Stimulated activated CD8-positive, alpha-beta memory T cell treated with anti-CD3 and anti-CD28 coated beads, Interleukin-4, amount 100 ng/mL, for 48 hours (primary cell): ENCODE measurements around the gene ATP2B1.

Experiments used
- DNase-seq: peaks from one replicate; pipeline ENCODE4 v3.0.0-alpha.2; 2020

ATP2B1 gene

DNA sequence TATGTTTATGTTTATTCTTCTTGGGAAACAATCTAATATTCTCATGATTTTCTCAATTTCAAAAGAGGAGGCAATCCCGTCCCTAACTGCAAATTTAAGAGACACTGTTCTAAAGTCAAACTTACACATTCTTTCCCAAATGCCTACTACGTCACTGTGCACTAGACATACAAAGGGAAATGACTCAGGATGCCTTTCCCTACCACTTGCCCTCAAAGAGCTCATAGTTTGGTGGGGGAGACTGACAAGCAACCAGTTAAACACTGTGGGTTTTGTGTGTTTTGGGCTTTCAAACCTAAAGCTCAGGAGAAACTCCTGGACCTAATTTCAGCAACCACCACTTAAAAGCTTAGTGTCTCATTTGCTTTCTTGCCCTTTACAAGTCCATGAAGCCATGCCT lies 58.4 kb downstream of the ATP2B1 start:
- DNase-seq: no peak

DNA sequence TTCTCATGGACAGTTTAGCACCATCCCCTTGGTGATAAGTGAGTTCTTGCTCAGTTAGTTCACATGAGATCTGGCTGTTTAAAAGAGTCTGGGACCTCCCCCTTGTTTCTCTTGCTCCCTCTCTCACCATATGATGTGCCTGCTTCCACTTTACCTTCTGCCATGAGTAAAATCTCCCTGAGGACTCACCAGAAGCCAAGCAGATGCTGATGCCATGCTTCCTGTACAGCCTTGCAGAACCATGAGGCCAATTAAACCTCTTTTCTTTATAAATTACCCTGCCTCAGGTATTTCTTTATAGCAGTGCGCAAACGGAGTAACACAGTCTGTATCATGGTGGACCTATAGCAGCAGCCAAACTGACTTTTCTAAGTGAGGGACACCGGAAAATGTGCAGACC lies 58.8 kb downstream of the ATP2B1 start:
- no peak for DNase-seq

DNA sequence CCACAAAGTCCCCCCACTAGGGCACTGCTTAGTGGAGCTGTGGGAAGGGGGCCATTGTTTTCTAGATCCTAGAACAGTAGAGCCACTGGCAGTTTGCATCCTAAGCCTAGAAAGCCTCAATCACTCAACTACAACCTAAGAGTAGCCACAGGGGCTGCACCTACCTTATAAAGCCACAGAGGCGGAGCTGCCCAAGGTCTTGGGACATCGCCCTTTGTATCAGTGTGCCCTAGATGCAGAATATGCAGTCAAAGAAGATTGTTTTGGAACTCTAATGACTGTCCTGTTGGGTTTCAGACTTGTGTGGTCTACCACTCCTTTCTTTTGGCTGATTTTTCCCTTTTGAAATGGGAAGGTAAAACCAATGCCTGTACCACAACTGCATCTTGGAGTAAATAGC lies 59.5 kb downstream of the ATP2B1 start:
- DNase-seq: no peak

DNA sequence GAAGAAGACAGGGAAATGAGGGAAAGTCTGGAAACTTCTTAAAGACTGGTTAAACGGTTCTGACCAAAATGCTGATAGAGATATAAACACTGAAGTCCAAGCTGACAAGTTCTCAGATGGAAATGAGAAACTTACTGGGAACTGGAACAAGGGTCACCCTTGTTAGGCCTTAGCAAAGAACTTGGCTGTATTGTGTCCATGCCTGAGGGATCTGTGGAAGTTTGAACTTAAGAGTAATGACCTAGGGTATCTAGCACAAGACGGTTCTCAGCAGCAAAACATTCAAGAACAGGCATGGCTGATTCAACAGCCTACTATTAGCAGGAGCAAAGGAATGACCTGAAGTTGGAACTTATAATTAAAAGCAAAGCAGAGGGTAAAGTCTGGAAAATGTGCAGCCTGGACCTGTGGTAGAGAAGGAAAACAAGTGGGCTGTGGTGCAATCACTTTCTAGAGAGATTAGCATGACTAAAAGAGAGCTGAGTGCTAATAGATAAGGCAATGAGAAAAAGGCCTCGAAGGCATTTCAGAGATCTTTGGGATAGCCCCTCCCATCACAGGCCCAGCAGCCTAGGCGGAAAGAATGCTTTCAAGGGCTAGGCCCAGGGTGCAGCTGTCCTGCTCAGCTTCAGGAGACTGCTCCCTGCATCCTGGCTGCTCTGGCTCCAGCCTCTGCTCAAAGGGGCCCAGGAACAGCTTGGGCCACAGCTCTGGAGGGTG lies 60.3 kb downstream of the ATP2B1 start:
- DNase-seq: no peak

DNA sequence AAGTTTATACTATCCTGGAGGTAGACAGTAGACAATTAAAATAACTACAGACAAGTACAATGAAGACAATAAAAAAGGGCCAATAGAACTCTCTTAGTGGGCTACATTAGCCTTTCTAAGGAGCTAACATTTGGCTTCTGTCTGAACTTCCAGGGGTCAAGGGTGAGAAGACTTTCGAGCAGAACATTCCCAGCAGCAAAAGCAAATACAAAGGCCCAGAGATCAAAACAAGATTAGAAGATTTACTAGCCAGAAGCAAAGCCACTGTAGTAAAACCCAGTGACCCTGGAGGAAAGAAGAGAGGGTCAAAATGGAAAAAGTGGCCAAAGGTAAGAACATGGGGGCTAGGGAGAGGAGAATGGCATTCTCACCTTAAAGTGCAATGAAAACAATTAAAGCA lies 63.2 kb downstream of the ATP2B1 start:
- DNase-seq: no peak

DNA sequence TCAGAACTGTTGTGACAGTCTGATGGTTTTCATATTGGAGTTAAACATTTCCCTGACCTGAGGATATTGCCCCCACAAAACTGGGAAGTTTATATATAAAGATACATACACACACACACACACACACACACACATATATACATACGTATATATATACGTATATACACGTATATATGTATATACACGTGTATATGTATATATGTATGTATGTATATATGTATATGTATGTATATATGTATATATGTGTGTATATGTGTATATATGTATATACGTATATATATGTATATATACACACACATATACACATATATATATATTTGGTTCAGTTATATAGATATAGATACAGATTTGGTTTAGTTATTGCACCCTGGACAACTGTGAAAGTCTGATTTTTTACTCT lies 65.7 kb downstream of the ATP2B1 start:
- no peak for DNase-seq

DNA sequence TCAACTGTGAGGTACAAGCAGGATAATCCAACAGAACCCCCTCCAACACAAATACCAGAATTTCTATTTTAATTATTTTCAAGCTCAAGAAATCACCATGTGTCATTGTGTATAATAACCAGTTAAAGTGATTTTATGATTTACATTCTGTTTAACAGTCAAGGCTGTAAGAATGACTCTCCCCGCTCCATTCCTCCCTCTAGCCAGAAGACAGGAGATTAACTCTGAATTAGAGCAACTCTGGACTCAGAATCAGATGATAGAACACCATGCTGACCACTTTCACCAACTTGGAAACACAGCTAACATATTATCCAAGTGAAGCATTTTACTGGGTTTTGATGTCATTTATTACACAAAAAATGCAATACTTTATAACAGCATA lies 71.9 kb downstream of the ATP2B1 start:
- DNase-seq: no peak

DNA sequence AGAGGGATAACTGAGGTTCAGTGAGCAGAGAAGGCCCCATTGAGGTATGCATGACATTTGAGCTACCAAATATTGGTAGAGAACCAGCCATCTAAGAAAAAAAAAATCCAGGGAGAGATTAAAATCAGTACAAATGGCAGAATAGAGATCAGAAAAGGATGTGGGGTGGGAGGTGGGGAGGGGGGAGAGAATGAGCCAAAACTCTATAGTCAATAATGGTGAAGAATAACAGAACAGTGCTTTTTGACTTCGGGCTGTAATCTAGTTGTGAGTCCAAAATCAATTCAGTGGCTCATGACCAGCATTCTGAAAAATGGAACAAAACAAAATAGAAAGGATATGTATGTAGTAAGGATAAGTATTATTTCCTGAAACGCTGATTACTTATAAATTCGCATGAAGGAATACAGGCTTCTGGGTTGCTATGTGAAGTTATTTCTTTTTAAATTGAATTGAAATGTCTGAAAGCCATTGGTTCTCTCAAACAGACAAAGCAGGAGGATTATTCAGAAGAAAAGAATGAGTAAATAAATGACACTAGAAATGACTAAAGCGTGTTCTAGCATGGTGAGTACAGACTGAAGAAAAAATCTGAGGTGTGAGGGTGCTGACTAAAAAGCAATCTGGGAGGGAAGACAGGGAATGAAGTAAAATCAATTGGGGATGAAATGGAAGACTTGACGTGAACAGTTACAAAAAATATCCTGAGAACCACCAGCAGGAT lies 72.4 kb downstream of the ATP2B1 start:
- DNase-seq: no peak

DNA sequence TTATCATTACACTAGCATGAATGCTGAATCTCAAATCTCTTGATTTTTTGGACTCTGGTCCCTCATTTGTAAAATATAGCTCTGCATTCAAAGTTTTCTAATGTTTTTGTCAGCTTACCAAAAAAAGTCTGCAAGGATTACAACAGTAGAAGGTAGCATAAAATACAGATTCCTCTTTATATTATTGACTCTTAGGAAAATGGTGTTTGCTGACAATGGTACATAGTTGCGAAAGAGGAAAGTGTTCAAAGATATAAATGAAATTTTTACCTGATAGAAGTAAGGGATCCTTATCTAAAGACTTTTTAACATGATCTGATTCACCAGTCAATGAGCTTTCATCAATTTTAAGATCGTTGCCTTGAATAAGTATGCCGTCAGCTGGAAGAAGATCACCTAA lies 74.1 kb downstream of the ATP2B1 start:
- no peak for DNase-seq

DNA sequence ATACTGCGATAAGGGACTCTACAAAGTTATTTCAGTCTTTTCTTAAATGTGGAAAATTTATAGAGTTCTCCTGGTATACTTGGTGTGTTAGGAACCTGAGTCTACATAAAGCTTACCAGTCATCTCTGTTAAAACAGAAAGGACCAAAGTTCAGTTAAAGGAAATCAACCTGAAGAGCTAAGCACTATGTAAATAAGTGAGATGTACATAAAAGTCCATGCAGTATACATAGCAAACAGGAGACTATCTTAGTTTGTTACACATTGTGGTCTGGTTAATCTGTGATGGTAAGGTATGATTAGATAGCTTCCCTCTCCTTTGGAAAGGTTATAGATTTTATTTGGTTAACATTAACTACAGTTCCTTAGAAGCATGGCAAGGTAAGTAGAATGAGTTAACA lies 75.9 kb downstream of the ATP2B1 start:
- no peak for DNase-seq

DNA sequence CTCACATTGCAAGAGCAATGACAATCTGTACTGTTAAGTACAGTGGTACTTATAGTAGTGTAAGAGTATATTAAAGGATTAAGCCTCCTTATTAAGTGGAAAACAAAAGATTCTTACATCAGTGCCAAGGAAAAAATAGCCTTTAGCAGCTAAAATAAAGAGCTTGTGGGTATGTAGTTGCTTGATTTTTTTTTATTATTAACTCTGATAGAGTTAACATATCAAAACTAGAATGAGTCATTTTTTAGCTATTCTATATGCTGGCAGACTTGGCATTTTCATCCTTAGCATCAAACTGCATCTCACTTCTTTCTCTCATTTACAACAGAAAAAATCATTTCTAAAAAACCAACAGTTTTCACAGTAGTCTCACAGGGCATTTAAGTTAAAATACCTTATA lies 86.5 kb downstream of the ATP2B1 start:
- no peak for DNase-seq

DNA sequence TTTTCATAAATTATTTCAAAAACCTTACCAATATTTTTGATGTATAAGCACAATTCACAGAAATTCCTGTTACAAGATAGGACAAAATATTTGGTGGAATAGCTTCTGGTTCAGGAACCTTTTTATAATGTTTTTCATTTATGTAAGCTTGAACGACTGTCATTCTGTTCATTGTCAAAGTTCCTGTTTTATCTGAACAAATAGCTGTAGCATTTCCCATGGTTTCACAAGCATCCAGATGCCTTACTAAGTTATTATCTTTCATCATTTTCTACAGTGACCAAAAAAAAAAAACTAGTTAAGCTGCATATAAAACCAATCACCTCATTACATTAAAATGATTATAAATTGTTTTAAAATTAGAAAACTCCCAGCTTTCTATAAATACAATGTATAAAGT lies 87.1 kb downstream of the ATP2B1 start:
- no peak for DNase-seq

DNA sequence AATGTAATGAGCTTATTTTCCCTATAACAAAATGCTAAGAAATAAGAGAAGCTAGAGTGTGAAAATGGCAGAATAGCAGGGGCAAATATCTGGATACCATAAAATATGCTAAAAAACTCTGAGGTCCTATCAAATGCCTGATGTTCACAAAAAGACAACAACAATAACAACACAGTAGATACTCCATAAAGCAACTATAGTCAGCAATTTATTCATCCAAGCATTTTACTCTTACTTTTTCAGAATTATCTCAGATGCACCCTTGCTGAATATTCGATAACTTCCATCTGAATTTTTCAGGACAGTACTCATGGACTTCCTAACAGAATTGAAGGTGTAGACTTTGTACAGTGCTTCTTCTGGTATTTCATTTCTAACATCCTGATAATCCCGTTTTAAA lies 88.9 kb downstream of the ATP2B1 start:
- DNase-seq: no peak

DNA sequence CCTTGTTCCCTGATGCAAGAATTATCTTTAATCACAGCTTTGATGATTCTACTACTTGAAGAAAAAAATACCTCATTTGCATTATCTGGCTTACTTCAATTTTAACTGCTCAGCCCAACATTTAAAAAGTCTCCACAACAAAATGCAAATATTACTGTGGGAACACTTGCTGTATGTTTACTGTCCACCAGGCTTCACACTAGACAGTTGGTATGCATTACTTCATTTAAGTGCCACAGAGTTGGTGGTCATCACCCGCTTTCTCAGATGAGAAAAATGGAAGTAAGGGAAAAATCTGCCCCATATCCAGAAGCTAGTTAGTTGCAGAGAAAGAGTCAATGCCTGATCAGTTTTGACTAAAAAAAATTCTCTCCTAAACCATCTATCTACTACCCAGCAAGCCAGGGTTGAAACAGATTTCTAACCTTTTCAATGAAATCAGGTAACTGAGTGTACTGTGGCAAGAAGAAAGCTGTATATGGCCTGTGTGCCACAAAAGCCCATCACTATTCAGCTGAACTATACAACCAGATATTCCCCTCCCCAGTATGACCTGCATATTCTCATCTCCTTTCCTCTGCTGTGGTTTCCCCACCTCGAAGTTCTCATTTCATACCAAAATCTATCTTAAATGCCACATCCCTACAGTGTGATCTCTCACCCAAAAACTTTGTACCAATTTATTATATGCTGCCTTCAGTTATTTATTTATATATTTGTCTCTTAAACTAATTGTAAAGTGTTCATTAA lies 90.3 kb downstream of the ATP2B1 start:
- DNase-seq: no peak

DNA sequence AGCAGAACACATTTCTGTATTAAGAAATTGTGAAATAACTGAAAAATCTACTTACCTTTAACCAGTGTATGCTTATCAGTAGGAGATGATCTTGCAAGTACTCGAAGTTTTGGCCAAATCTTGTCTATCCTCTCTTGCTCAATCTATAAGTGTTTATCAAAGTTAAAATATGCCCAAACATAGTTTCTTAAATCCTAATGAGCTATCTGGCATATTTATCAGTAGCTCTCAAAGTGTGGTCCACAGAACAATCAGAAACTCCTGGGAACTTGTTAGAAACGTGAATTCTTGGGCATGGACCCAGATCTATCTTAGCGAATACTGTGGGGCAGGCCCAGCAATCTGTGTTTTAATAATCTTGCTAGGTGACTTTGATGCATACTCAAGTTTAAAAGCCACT lies 98.3 kb downstream of the ATP2B1 start:
- DNase-seq: no peak

DNA sequence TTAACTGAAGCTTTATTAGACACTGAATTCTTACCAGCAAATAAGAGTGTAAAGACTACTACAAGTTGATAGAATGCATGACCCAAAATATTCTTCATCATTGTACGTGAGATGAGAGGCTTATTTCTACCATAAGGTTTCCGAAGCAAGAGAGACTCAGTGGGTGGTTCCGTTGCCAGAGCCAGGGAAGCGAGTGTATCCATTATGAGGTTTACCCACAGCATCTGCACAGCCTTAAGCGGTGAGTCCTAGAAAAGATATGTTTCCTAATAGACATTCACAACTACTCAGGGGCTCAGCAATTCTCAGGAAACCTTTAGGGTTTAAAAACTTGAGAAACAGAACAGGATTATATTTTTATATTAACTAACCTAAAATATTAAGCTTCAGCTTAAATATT lies 105.0 kb downstream of the ATP2B1 start:
- no peak for DNase-seq

DNA sequence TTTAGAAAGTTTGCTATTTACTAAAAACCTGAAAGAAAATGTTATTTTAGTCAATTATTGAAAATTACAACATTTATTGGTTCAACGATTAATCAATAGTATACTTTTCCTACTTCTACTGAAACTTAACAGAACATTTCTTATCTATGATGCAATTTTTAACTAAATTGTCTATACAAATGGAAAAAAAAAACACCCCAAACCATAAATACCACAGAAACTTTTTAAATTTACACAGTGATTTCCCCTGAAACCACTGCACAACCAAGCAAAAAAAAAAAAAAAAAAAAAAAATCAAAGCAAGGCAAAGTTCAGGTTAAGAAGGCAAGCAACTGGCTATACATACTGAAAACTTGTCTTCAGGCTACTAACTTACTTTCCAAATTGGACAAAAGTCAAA lies 110.9 kb downstream of the ATP2B1 start:
- no peak for DNase-seq

DNA sequence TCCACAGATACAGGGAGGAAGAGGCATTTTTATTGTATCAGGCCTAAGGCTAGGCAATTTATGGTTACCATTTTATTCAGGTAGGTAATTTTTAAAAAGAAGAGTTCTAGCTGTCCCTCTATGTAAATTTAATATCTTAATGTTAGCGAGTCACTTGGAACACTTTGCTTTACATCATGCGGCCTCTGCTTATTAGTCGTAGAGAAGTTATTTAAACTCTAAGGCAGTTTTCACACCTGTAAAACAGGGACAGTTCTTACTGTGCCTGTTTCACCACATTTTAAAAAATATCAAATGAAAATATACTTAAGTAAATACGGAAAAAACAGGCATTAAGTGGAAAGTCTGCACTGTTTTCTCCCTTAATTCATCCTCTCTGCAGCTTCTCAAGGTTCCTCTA lies 111.4 kb downstream of the ATP2B1 start:
- DNase-seq: no peak

DNA sequence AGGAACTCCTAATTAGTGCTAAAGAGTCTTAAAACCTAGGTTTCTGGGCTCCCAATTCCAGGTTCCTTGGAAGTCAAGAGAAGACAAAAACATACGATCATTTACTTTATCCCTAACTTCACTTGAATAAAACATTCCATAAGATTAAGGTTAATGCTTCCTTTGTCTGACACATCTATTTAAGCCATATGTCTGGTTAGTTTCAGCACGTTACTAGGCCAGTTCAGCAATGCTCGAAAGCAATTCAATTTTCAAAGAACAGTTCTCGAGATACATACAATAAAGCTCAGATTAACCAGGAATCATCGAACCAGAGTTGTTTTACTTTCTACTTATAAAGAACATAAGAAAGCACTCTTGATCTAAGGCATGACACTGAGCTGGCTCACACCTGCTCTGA lies 114.8 kb downstream of the ATP2B1 start:
- DNase-seq: no peak

DNA sequence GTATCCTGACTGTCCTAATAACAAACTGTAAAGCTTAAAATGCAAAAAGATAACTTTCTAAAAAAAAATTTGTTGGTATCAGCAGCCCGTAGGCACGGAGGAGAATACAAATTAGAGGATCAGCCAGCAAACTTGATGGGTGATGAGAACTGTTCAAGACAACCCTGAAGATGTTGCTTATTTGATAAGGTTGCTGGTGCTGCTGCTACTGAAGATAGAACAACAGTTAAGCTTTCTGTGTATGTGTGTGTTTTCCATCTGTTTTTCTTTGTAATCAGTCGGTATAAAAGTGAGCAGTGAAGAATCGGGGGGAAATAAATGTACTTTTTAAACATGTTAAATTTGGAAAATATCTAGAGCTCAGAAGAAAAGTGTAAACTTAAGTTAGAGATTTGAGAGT lies 115.4 kb downstream of the ATP2B1 start:
- DNase-seq: no peak

DNA sequence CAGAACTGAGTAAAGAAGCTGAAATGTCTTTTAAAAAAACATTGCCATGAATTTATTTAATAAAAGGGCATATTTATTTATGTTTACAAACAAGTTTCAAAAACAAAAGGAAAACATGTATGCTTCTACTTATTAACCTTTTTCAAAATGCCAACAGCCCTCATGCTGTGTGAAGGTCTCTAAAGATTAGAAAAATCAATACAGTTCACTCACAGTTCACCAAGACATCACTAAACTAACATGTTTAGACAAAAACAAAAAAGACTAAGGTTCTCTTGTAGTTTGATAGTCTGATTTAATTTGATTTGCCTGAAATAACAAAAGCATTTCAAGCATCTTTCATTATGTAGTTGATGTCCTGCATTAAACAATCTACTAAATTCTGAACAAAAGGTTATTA lies 118.9 kb downstream of the ATP2B1 start:
- no peak for DNase-seq

DNA sequence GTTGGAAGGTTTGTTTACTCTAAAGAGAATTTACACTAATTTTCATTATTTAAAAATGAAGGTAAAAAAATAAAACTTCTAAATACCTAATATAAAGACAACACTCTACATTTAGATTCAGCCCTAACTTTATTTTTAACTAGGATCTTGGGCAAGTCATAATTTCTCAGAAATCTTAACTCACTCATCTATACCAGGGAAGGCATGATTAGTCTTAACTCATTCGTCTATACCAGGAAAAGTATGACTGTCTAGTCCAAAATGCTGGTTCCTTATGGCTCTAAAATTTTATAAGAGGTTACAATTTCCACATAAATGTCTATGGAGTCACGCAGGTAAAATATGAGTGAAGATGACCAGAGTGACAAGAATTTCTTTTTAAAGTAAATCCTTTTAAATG lies 130.1 kb downstream of the ATP2B1 start:
- no peak for DNase-seq

DNA sequence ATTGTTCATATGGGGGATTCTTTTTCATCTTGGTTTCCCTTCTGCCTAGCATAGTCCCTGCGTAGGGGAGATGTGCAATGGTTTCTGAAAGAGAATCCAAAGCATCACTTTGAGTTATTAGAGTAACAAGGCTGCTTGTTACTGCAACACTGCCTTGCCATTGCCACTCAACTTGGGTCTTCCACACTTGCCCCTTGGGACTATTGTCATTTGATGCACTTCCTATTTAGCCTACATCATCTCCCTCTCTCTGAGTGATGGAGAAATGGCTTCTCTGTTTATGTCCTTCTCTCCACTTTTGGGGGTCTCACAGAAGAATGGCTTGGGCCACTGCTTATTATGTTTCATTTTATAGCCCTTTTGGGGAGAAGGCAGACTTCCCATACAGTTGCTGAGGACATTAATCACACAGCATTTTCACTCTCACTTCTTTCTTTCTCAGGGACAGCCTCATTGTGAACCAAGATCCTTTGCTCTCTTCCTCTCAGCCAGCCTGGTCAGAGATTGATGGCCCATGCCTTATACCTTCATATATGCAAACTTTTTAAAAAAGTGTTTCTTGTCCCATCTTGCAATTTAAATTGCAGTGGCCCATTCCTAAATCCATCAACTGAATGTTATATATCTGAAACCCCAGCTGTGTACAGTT lies 131.9 kb downstream of the ATP2B1 start:
- DNase-seq: no peak

DNA sequence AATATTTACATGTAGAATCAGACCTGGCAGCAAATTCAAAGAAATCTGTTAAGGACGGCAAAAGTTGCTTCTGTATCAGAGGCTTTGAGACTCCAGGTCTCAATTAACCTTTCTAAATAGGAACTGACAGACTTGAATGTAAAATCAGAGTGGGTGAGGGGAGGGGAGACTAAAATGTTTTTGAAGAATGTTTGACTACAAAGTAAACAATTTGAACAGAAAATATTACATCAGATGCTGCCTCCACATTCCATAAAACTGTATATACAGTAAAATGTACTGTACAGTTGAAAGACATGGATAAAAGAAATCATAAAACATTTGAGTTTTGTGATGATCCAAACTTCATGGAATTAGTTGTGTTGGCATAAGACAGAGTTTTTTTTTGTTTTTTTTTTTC lies 133.3 kb downstream of the ATP2B1 start:
- no peak for DNase-seq
